PC-3 (cell line): ENCODE data around the gene LGI4. TPM values are rescaled to one million over a fixed set of nuclear protein-coding genes. Genes with fewer than 3 reads are reported as not detected.

Source experiments
- ATAC-seq: fragments of 200-7000 bp; cut with Tn5 transposase; 2 replicates; pipeline ENCODE4 v1.9.1; 2020; ENCODE audit warnings: mild to moderate bottlenecking, moderate library complexity
- BruUV-seq: library from RNA; stranded (reverse); fragments of 400-500 nt; replicated peaks from 2 replicates; lab custom pipeline; 2021; lab: Mats Ljungman, UMichigan
- CTCF ChIA-PET: fragments of 300-600 bp; sonication (Branson Sonifier 250); formaldehyde crosslinking; loops from one replicate; lab custom pipeline; 2022; ENCODE audit warnings: antibody characterized with exemption; lab: Charles Lee
- POLR2A ChIA-PET: fragments of 300-600 bp; sonication (Branson Sonifier 250); formaldehyde crosslinking; loops from one replicate; lab custom pipeline; 2022; ENCODE audit warnings: antibody characterized with exemption; ENCODE audit not compliant: unreplicated experiment; lab: Charles Lee
- DNase-seq: peaks from one replicate; pipeline ENCODE4 v3.0.0-alpha.2; 2015
- H2AFZ ChIP-seq: fragments of 300-600 bp; sonication (generic); 2 replicates; pipeline ENCODE4 v1.6.0; 2016; ENCODE audit warnings: antibody characterized with exemption, low read length
- H3F3A ChIP-seq: fragments of 300-600 bp; sonication (generic); one replicate; pipeline ENCODE4 v1.6.0; 2017; ENCODE audit warnings: antibody characterized with exemption, low read length, control low read depth, mild to moderate bottlenecking; ENCODE audit not compliant: unreplicated experiment
- H3K27ac ChIP-seq: fragments of 300-600 bp; sonication (generic); 2 replicates; pipeline ENCODE4 v1.5.1; 2016; ENCODE audit warnings: mild to moderate bottlenecking, low read length
- H3K27me3 ChIP-seq: fragments of 300-600 bp; sonication (generic); 2 replicates; pipeline ENCODE4 v1.6.1; 2016; ENCODE audit warnings: low read length, mixed read lengths
- H3K36me3 ChIP-seq: fragments of 300-600 bp; sonication (generic); 2 replicates; pipeline ENCODE4 v1.6.1; 2016; ENCODE audit warnings: low read depth, mixed run types, low read length, mixed read lengths
- H3K4me1 ChIP-seq: fragments of 300-600 bp; sonication (generic); 2 replicates; pipeline ENCODE4 v1.5.1; 2016; ENCODE audit warnings: low read length; ENCODE audit not compliant: insufficient read depth
- H3K4me2 ChIP-seq: fragments of 300-600 bp; sonication (generic); 2 replicates; pipeline ENCODE4 v1.6.0; 2016; ENCODE audit warnings: low read length
- H3K4me3 ChIP-seq: fragments of 300-600 bp; sonication (generic); 2 replicates; pipeline ENCODE4 v1.5.1; 2016; ENCODE audit warnings: mild to moderate bottlenecking, low read length, mixed read lengths
- H3K79me2 ChIP-seq: fragments of 300-600 bp; sonication (generic); 2 replicates; pipeline ENCODE4 v1.6.1; 2017; ENCODE audit warnings: low read length, mixed read lengths
- H3K9ac ChIP-seq: fragments of 300-600 bp; sonication (generic); 2 replicates; pipeline ENCODE4 v1.6.0; 2016; ENCODE audit warnings: mild to moderate bottlenecking, low read length
- H3K9me2 ChIP-seq: fragments of 300-600 bp; sonication (generic); replicated peaks from 2 replicates; pipeline ENCODE4 v1.6.1; 2016; ENCODE audit warnings: mixed run types, low read length, mixed read lengths
- H3K9me3 ChIP-seq: fragments of 300-600 bp; sonication (generic); 2 replicates; pipeline ENCODE4 v1.6.1; 2016; ENCODE audit warnings: low read length, mixed read lengths
- H4K20me1 ChIP-seq: fragments of 300-600 bp; sonication (generic); 2 replicates; pipeline ENCODE4 v1.6.1; 2016; ENCODE audit warnings: low read length, mixed read lengths
- CTCF ChIP-seq: fragments of 300-600 bp; sonication (generic); conservative IDR thresholded peaks from 2 replicates; pipeline ENCODE4 v1.5.1; 2017; ENCODE audit warnings: antibody characterized with exemption, low read depth, mild to moderate bottlenecking, low read length
- EZH2 ChIP-seq: fragments of 300-600 bp; sonication (generic); IDR thresholded peaks from one replicate; pipeline ENCODE4 v1.6.1; 2017; ENCODE audit warnings: antibody characterized with exemption, mild to moderate bottlenecking, low read length; ENCODE audit not compliant: unreplicated experiment
- EZH2phosphoT487 ChIP-seq: fragments of 300-600 bp; sonication (generic); IDR thresholded peaks from 2 replicates; pipeline ENCODE4 v1.6.1; 2018; ENCODE audit warnings: mild to moderate bottlenecking, antibody characterized with exemption, low read length, borderline replicate concordance
- intact Hi-C: fragments of 100-400 bp; cut with micrococcal nuclease; formaldehyde crosslinking; loops from 2 replicates; pipeline ENCODE4 v1.9.0; 2023
- total RNA-seq: library from RNA; depleted of rRNA; stranded (reverse); fragments of >200 nt; gene quantifications from 2 replicates; pipeline ENCODE4 v1.2.3, GENCODE V29; 2014

LGI4 gene
- total RNA-seq, 1 experiment from 2014 or later, result 0.22 TPM

- Histone ChIP-seq H3K4me1 (0 out of 2 replicates have a peak, but pooled peaks cover 8% of the 10 kb centered on the region), H3K36me3 (no peaks in the 10 kb centered on the region), H3K4me3 (no peak overlapping the region), H3K4me2 (no peak overlapping the region), H3K9me2 (no peaks in the 10 kb centered on the region), H4K20me1 (no peaks in the 10 kb centered on the region), H3K9ac (no peak overlapping the region), H3K79me2 (no peaks in the 10 kb centered on the region), H3K9me3 (no peaks in the 10 kb centered on the region), H3F3A (no peaks in the 10 kb centered on the region), H3K27me3 (no peaks in the 10 kb centered on the region), H3K27ac (no peak overlapping the region), H2AFZ (no peak overlapping the region)
- ChIA-PET POLR2A (no interaction called here), CTCF (no interaction called here)
- intact Hi-C loops, result loop anchor here (10.0 kb wide), 1 partner anchor 98 kb away; the partner anchor contains the start of gene LSR
- TF ChIP-seq EZH2 (no peak), CTCF (no peak), EZH2phosphoT487 (no peak)
- no TSS peak for BruUV-seq
- DNase-seq (no peak), ATAC-seq (no peak)
Observed at GRCh38 chr19:35146746-35147459, 12.0 kb upstream of the LGI4 start.

- Histone ChIP-seq H3K27ac (no peak overlapping the region), H3K27me3 (no peaks in the 10 kb centered on the region), H2AFZ (no peak overlapping the region), H3K4me1 (0 out of 2 replicates have a peak, but pooled peaks cover 11% of the 10 kb centered on the region), H3K9me2 (no peaks in the 10 kb centered on the region), H3F3A (no peaks in the 10 kb centered on the region), H3K36me3 (no peaks in the 10 kb centered on the region), H3K79me2 (no peaks in the 10 kb centered on the region), H3K4me3 (no peak overlapping the region), H3K9ac (no peak overlapping the region), H3K9me3 (no peaks in the 10 kb centered on the region), H4K20me1 (no peaks in the 10 kb centered on the region), H3K4me2 (no peak overlapping the region)
- ATAC-seq (no peak), DNase-seq (peak; percentile 74)
- CTCF ChIA-PET, result no interaction called here
- intact Hi-C loops, result loop anchor here (5.0 to 10.0 kb wide), 2 partner anchors 78 to 100 kb away; partner anchors contain the start of gene LSR
- no TSS peak for BruUV-seq
- POLR2A ChIA-PET, result no interaction called here
- TF ChIP-seq EZH2phosphoT487, result no peak
- no peak for TF ChIP-seq EZH2
- no peak for TF ChIP-seq CTCF
Observed at GRCh38 chr19:35144600-35145436, 10.0 kb upstream of the LGI4 start.
